ENCODE measurements around the gene BLOC1S6.
A peak's percentile ranks its signal among the peaks of the same experiment; 100 is the strongest.

BLOC1S6 gene

DNA sequence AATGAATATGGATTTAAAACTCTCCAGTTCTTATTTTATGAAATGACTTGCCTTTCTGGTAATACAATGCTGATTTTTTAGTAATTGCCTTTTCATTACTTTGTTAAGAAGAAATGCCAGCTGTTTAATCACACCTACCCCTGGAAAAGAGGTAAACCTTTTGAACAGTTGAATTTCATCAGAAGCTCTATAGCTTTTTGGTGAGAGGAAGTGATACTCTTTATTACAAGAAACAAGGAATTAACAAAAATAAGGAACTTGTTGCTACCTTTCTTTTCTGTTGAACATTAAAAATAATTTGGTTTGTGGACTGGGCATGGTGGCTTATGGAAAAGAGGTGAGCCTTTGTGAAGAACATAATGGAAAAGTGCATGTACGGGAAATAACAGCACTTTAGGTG lies 19.7 kb downstream of the BLOC1S6 start:
- TF ChIP-seq, protein P1, sequence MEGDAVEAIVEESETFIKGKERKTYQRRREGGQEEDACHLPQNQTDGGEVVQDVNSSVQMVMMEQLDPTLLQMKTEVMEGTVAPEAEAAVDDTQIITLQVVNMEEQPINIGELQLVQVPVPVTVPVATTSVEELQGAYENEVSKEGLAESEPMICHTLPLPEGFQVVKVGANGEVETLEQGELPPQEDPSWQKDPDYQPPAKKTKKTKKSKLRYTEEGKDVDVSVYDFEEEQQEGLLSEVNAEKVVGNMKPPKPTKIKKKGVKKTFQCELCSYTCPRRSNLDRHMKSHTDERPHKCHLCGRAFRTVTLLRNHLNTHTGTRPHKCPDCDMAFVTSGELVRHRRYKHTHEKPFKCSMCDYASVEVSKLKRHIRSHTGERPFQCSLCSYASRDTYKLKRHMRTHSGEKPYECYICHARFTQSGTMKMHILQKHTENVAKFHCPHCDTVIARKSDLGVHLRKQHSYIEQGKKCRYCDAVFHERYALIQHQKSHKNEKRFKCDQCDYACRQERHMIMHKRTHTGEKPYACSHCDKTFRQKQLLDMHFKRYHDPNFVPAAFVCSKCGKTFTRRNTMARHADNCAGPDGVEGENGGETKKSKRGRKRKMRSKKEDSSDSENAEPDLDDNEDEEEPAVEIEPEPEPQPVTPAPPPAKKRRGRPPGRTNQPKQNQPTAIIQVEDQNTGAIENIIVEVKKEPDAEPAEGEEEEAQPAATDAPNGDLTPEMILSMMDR (IDR thresholded peaks at IDR 0.05; ENCODE audit: low read depth, low read length, missing control alignments), result no peak
- DNase-seq, result no peak
- H3K27me3 ChIP-seq (replicated peaks), result no peaks in the 10 kb centered on the region
- H3K27ac ChIP-seq, result no peak overlapping the region
- in situ Hi-C loops (cut with HindIII; ENCODE audit: low pct_ligation_motif_present, low sequenced_read_pairs), result no loop called here
- H3K36me3 ChIP-seq (replicated peaks), result peaks cover 5% of the 10 kb centered on the region
- H3K4me3 ChIP-seq (ENCODE audit: low read depth, low read length), result no peak overlapping the region

DNA sequence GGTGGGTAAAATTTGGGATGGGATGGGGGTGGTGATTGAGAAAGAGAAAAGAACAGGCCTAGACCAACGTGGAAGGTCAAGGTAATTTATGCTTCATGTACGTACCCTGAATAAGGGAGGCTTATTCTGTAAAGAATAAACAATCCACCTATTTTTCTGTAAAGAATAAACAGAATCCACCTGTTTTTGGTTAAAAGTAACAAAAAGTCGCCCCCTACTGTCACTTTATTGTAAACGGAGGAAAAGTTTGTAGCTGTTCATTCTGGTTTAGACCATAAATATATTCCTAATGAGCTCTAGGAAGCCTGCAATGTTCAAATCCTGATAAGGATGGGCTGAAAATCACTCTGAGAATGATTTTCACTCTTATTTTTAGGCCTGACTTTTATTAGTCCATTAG lies 24.1 kb downstream of the BLOC1S6 start:
- Histone ChIP-seq H3K27ac (no peak overlapping the region), H3K27me3 (replicated peaks) (no peaks in the 10 kb centered on the region), H3K36me3 (replicated peaks) (peaks cover 2% of the 10 kb centered on the region), H3K4me3 (ENCODE audit: low read depth, low read length) (no peak overlapping the region)
- DNase-seq, result no peak
- in situ Hi-C loops (cut with HindIII; ENCODE audit: low pct_ligation_motif_present, low sequenced_read_pairs), result no loop called here
- TF ChIP-seq, protein P1 (IDR thresholded peaks at IDR 0.05; ENCODE audit: low read depth, low read length, missing control alignments), result no peak

- no peak overlapping the region for H3K4me3 ChIP-seq (ENCODE audit: low read depth, low read length)
- no peaks in the 10 kb centered on the region for H3K27me3 ChIP-seq (replicated peaks)
- H3K27ac ChIP-seq, result no peak overlapping the region
- in situ Hi-C loops (cut with HindIII; ENCODE audit: low pct_ligation_motif_present, low sequenced_read_pairs), result no loop called here
- peak; percentile 46 for DNase-seq
- no peaks in the 10 kb centered on the region for H3K36me3 ChIP-seq (replicated peaks)
- TF ChIP-seq, protein P1 (IDR thresholded peaks at IDR 0.05; ENCODE audit: low read depth, low read length, missing control alignments), result no peak
Observed at GRCh38 chr15:45612790-45613415, 25.7 kb downstream of the BLOC1S6 start.

DNA sequence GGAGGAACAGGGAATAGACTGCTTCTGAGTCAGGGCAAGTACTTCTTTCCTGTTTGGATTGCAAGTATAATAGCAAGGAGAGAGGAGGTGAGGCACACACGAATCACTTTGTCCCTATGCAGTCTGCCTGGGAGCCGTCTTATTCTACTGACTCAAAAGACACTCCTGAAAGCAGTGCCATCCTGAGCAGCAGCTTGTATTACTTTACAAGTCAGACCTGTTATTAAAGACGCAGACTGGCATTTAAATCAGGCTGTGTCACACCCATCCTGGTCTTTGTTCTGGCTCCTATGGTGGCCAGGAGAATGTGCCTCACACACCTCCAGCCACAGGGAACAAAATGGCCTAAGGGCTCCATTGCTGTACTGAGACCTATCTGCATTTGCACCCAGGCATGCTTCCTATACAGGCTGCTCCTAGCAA lies 29.7 kb downstream of the BLOC1S6 start:
- Histone ChIP-seq H3K4me3 (ENCODE audit: low read depth, low read length) (no peak overlapping the region), H3K27ac (no peak overlapping the region), H3K36me3 (replicated peaks) (no peaks in the 10 kb centered on the region), H3K27me3 (replicated peaks) (no peaks in the 10 kb centered on the region)
- in situ Hi-C loops (cut with HindIII; ENCODE audit: low pct_ligation_motif_present, low sequenced_read_pairs), result no loop called here
- TF ChIP-seq, protein P1 (IDR thresholded peaks at IDR 0.05; ENCODE audit: low read depth, low read length, missing control alignments), result no peak
- DNase-seq, result no peak

- Histone ChIP-seq H3K27ac (no peak overlapping the region), H3K4me3 (ENCODE audit: low read depth, low read length) (no peak overlapping the region), H3K27me3 (replicated peaks) (no peaks in the 10 kb centered on the region), H3K36me3 (replicated peaks) (no peaks in the 10 kb centered on the region)
- in situ Hi-C loops (cut with HindIII; ENCODE audit: low pct_ligation_motif_present, low sequenced_read_pairs), result no loop called here
- no peak for DNase-seq
- TF ChIP-seq, protein P1 (IDR thresholded peaks at IDR 0.05; ENCODE audit: low read depth, low read length, missing control alignments), result peak; percentile 16
Observed at GRCh38 chr15:45618813-45619212, 31.6 kb downstream of the BLOC1S6 start.

- no peak overlapping the region for H3K4me3 ChIP-seq (ENCODE audit: low read depth, low read length)
- TF ChIP-seq, protein P1 (IDR thresholded peaks at IDR 0.05; ENCODE audit: low read depth, low read length, missing control alignments), result no peak
- in situ Hi-C loops (cut with HindIII; ENCODE audit: low pct_ligation_motif_present, low sequenced_read_pairs), result no loop called here
- no peaks in the 10 kb centered on the region for H3K27me3 ChIP-seq (replicated peaks)
- H3K36me3 ChIP-seq (replicated peaks), result no peaks in the 10 kb centered on the region
- no peak overlapping the region for H3K27ac ChIP-seq
- DNase-seq, result no peak
Observed at GRCh38 chr15:45628136-45628535, 41.0 kb downstream of the BLOC1S6 start.

Measured in brain microvascular endothelial cell (primary cell).